ENCODE data around the gene LYAR. TPM values are rescaled to one million over a fixed set of nuclear protein-coding genes. Genes with fewer than 3 reads are reported as not detected.

The LYAR gene
- total and polyA plus RNA-seq, 2 experiments from 2014 or later = 6.7 to 12.2 TPM

- no peak for DNase-seq (ENCODE audit: low spot score)
- no peaks in the 10 kb centered on the region for H3K27me3 ChIP-seq
- no peak overlapping the region for H3K4me2 ChIP-seq
- no peak overlapping the region for H3K4me3 ChIP-seq
- no peaks in the 10 kb centered on the region for H3K4me1 ChIP-seq (ENCODE audit: insufficient read depth)
- 93% methylated on average over 23 of the region's 23 CpGs for WGBS (ENCODE audit: low lambda C conversion rate, missing lambda C conversion rate)
- H4K20me1 ChIP-seq (ENCODE audit: insufficient read depth, poor library complexity, severe bottlenecking) = no peaks in the 10 kb centered on the region
- no peak overlapping the region for H2AFZ ChIP-seq
- H3K27ac ChIP-seq = no peak overlapping the region
- no peaks in the 10 kb centered on the region for H3K79me2 ChIP-seq
- H3K36me3 ChIP-seq (replicated peaks; ENCODE audit: insufficient read depth, low read depth) = no peaks in the 10 kb centered on the region
- no peaks in the 10 kb centered on the region for H3K9me3 ChIP-seq (ENCODE audit: low read depth)
- no peak for TF ChIP-seq EZH2 (IDR thresholded peaks at IDR 0.05; ENCODE audit: borderline replicate concordance)
- TF ChIP-seq EZH2phosphoT487 (IDR thresholded peaks at IDR 0.05; ENCODE audit: low read depth, severe bottlenecking, unreplicated experiment) = no peak
- TF ChIP-seq CTCF (IDR thresholded peaks at IDR 0.05; ENCODE audit: poor library complexity) = no peak
- no peaks in the 10 kb centered on the region for H3K9me2 ChIP-seq (replicated peaks; ENCODE audit: insufficient read depth)
Observed at GRCh38 chr4:4317496-4318232, 27.7 kb upstream of the LYAR start.

GRCh38 chr4:4316150-4316495, 26.2 kb upstream of the LYAR start:
- DNase-seq (ENCODE audit: low spot score) = no peak
- Histone ChIP-seq H3K4me1 (ENCODE audit: insufficient read depth) (no peaks in the 10 kb centered on the region), H3K4me3 (no peak overlapping the region), H3K9me3 (ENCODE audit: low read depth) (no peaks in the 10 kb centered on the region), H3K9me2 (replicated peaks; ENCODE audit: insufficient read depth) (no peaks in the 10 kb centered on the region), H3K27me3 (no peaks in the 10 kb centered on the region), H3K27ac (no peak overlapping the region), H4K20me1 (ENCODE audit: insufficient read depth, poor library complexity, severe bottlenecking) (no peaks in the 10 kb centered on the region), H3K36me3 (replicated peaks; ENCODE audit: insufficient read depth, low read depth) (no peaks in the 10 kb centered on the region), H3K79me2 (no peaks in the 10 kb centered on the region), H2AFZ (no peak overlapping the region), H3K4me2 (no peak overlapping the region)
- 92% methylated on average over 13 of the region's 13 CpGs for WGBS (ENCODE audit: low lambda C conversion rate, missing lambda C conversion rate)
- no peak for TF ChIP-seq EZH2 (IDR thresholded peaks at IDR 0.05; ENCODE audit: borderline replicate concordance)
- TF ChIP-seq CTCF (IDR thresholded peaks at IDR 0.05; ENCODE audit: poor library complexity) = no peak

GRCh38 chr4:4315461-4316149, 25.7 kb upstream of the LYAR start:
- Histone ChIP-seq H3K9me3 (ENCODE audit: low read depth) (no peaks in the 10 kb centered on the region), H3K4me1 (ENCODE audit: insufficient read depth) (no peaks in the 10 kb centered on the region), H2AFZ (no peak overlapping the region), H3K4me3 (no peak overlapping the region), H3K4me2 (no peak overlapping the region), H4K20me1 (ENCODE audit: insufficient read depth, poor library complexity, severe bottlenecking) (no peaks in the 10 kb centered on the region), H3K9me2 (replicated peaks; ENCODE audit: insufficient read depth) (no peaks in the 10 kb centered on the region), H3K36me3 (replicated peaks; ENCODE audit: insufficient read depth, low read depth) (no peaks in the 10 kb centered on the region), H3K27me3 (no peaks in the 10 kb centered on the region), H3K79me2 (no peaks in the 10 kb centered on the region), H3K27ac (no peak overlapping the region)
- 86% methylated on average over 12 of the region's 12 CpGs for WGBS (ENCODE audit: low lambda C conversion rate, missing lambda C conversion rate)
- TF ChIP-seq EZH2 (IDR thresholded peaks at IDR 0.05; ENCODE audit: borderline replicate concordance) (no peak), EZH2phosphoT487 (IDR thresholded peaks at IDR 0.05; ENCODE audit: low read depth, severe bottlenecking, unreplicated experiment) (no peak), CTCF (IDR thresholded peaks at IDR 0.05; ENCODE audit: poor library complexity) (no peak)
- DNase-seq (ENCODE audit: low spot score) = no peak
